Measurements from ENCODE around the gene ADK.

GRCh38 chr10:74556072-74556705, 405.2 kb downstream of the ADK start:
- TF ChIP-seq, protein P1, sequence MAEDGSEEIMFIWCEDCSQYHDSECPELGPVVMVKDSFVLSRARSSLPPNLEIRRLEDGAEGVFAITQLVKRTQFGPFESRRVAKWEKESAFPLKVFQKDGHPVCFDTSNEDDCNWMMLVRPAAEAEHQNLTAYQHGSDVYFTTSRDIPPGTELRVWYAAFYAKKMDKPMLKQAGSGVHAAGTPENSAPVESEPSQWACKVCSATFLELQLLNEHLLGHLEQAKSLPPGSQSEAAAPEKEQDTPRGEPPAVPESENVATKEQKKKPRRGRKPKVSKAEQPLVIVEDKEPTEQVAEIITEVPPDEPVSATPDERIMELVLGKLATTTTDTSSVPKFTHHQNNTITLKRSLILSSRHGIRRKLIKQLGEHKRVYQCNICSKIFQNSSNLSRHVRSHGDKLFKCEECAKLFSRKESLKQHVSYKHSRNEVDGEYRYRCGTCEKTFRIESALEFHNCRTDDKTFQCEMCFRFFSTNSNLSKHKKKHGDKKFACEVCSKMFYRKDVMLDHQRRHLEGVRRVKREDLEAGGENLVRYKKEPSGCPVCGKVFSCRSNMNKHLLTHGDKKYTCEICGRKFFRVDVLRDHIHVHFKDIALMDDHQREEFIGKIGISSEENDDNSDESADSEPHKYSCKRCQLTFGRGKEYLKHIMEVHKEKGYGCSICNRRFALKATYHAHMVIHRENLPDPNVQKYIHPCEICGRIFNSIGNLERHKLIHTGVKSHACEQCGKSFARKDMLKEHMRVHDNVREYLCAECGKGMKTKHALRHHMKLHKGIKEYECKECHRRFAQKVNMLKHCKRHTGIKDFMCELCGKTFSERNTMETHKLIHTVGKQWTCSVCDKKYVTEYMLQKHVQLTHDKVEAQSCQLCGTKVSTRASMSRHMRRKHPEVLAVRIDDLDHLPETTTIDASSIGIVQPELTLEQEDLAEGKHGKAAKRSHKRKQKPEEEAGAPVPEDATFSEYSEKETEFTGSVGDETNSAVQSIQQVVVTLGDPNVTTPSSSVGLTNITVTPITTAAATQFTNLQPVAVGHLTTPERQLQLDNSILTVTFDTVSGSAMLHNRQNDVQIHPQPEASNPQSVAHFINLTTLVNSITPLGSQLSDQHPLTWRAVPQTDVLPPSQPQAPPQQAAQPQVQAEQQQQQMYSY (CRISPR knock-in tag; IDR thresholded peaks at IDR 0.05): no peak
- TF ChIP-seq ZNF790 (CRISPR knock-in tag; IDR thresholded peaks at IDR 0.05; ENCODE audit: borderline replicate concordance): no peak
- no peak for TF ChIP-seq POLR2AphosphoS5 (IDR thresholded peaks at IDR 0.05; ENCODE audit: low read depth, low read length)
- no peak for TF ChIP-seq KLF16 (CRISPR knock-in tag; IDR thresholded peaks at IDR 0.05)
- no peak for TF ChIP-seq ZBTB10 (CRISPR knock-in tag; IDR thresholded peaks at IDR 0.05; ENCODE audit: borderline replicate concordance)
- TF ChIP-seq TCF7L2 (IDR thresholded peaks at IDR 0.05; ENCODE audit: low read depth, low read length): no peak
- TF ChIP-seq MYC (CRISPR knock-in tag; IDR thresholded peaks at IDR 0.05; ENCODE audit: borderline replicate concordance): no peak
- TF ChIP-seq ZNF24 (IDR thresholded peaks at IDR 0.05): no peak
